Measurements from ENCODE around the gene SIRPD. TPM values are rescaled to one million over a fixed set of nuclear protein-coding genes. Genes with fewer than 3 reads are reported as not detected.

The SIRPD gene
- total and polyA plus RNA-seq, 2 donors: 0.53 TPM; not detected in 1

- 71% methylated on average over 4 of the region's 4 CpGs for WGBS
- DNase-seq (ENCODE audit: extremely low spot score): no peak
- H3K4me3 ChIP-seq (ENCODE audit: low read depth, low read length): no peak overlapping the region
- no peak overlapping the region for H3K27ac ChIP-seq (ENCODE audit: low read depth)
- no peaks in the 10 kb centered on the region for H3K36me3 ChIP-seq (ENCODE audit: insufficient read depth)
- no peaks in the 10 kb centered on the region for H3K4me1 ChIP-seq (ENCODE audit: insufficient read depth)
Measured at GRCh38 chr20:1533059-1533458, 24.4 kb downstream of the SIRPD start.

GRCh38 chr20:1528811-1529210, 28.7 kb downstream of the SIRPD start:
- Histone ChIP-seq H3K27ac (ENCODE audit: low read depth) (no peak overlapping the region), H3K4me3 (ENCODE audit: low read depth, low read length) (no peak overlapping the region), H3K4me1 (ENCODE audit: insufficient read depth) (no peaks in the 10 kb centered on the region), H3K36me3 (ENCODE audit: insufficient read depth) (no peaks in the 10 kb centered on the region)
- 28% methylated on average over 1 of the region's 1 CpG for WGBS
- no peak for DNase-seq (ENCODE audit: extremely low spot score)

GRCh38 chr20:1527923-1528322, 29.6 kb downstream of the SIRPD start:
- H3K4me3 ChIP-seq (ENCODE audit: low read depth, low read length): no peak overlapping the region

GRCh38 chr20:1526896-1527295, 30.6 kb downstream of the SIRPD start:
- Histone ChIP-seq H3K4me3 (ENCODE audit: low read depth, low read length) (no peak overlapping the region), H3K4me1 (ENCODE audit: insufficient read depth) (no peaks in the 10 kb centered on the region), H3K27ac (ENCODE audit: low read depth) (no peak overlapping the region), H3K36me3 (ENCODE audit: insufficient read depth) (no peaks in the 10 kb centered on the region)
- no peak for DNase-seq (ENCODE audit: extremely low spot score)

More at GRCh38 chr20:1527923-1528322, 29.6 kb downstream of the SIRPD start:
- Histone ChIP-seq H3K36me3 (ENCODE audit: insufficient read depth) (no peaks in the 10 kb centered on the region), H3K4me1 (ENCODE audit: insufficient read depth) (no peaks in the 10 kb centered on the region), H3K27ac (ENCODE audit: low read depth) (no peak overlapping the region)
- DNase-seq (ENCODE audit: extremely low spot score): no peak

GRCh38 chr20:1526310-1526709, 31.2 kb downstream of the SIRPD start:
- WGBS: 72% methylated on average over 1 of the region's 1 CpG
- no peak for DNase-seq (ENCODE audit: extremely low spot score)
- H3K27ac ChIP-seq (ENCODE audit: low read depth): no peak overlapping the region
- H3K4me3 ChIP-seq (ENCODE audit: low read depth, low read length): no peak overlapping the region
- no peaks in the 10 kb centered on the region for H3K36me3 ChIP-seq (ENCODE audit: insufficient read depth)
- H3K4me1 ChIP-seq (ENCODE audit: insufficient read depth): no peaks in the 10 kb centered on the region

GRCh38 chr20:1524004-1524403, 33.5 kb downstream of the SIRPD start:
- Histone ChIP-seq H3K4me3 (ENCODE audit: low read depth, low read length) (no peak overlapping the region), H3K36me3 (ENCODE audit: insufficient read depth) (no peaks in the 10 kb centered on the region), H3K4me1 (ENCODE audit: insufficient read depth) (no peaks in the 10 kb centered on the region), H3K27ac (ENCODE audit: low read depth) (no peak overlapping the region)
- no peak for DNase-seq (ENCODE audit: extremely low spot score)
- WGBS: 18% methylated on average over 4 of the region's 4 CpGs

- Histone ChIP-seq H3K4me3 (ENCODE audit: low read depth, low read length) (no peak overlapping the region), H3K27ac (ENCODE audit: low read depth) (no peak overlapping the region), H3K4me1 (ENCODE audit: insufficient read depth) (no peaks in the 10 kb centered on the region), H3K36me3 (ENCODE audit: insufficient read depth) (no peaks in the 10 kb centered on the region)
- WGBS: 70% methylated on average over 5 of the region's 5 CpGs
- DNase-seq (ENCODE audit: extremely low spot score): no peak
Measured at GRCh38 chr20:1517010-1517409, 40.5 kb downstream of the SIRPD start.

- no peak overlapping the region for H3K4me3 ChIP-seq (ENCODE audit: low read depth, low read length)
- 74% methylated on average over 1 of the region's 1 CpG for WGBS
- no peak overlapping the region for H3K27ac ChIP-seq (ENCODE audit: low read depth)
- no peak for DNase-seq (ENCODE audit: extremely low spot score)
- H3K4me1 ChIP-seq (ENCODE audit: insufficient read depth): no peaks in the 10 kb centered on the region
- no peaks in the 10 kb centered on the region for H3K36me3 ChIP-seq (ENCODE audit: insufficient read depth)
Measured at GRCh38 chr20:1513801-1514200, 43.7 kb downstream of the SIRPD start.

- no peak for DNase-seq (ENCODE audit: extremely low spot score)
- Histone ChIP-seq H3K4me1 (ENCODE audit: insufficient read depth) (no peaks in the 10 kb centered on the region), H3K36me3 (ENCODE audit: insufficient read depth) (no peaks in the 10 kb centered on the region), H3K27ac (ENCODE audit: low read depth) (no peak overlapping the region), H3K4me3 (ENCODE audit: low read depth, low read length) (no peak overlapping the region)
- WGBS: 32% methylated on average over 9 of the region's 9 CpGs
Measured at GRCh38 chr20:1509237-1509636, 48.3 kb downstream of the SIRPD start.

- H3K4me3 ChIP-seq (ENCODE audit: low read depth, low read length): no peak overlapping the region
- DNase-seq (ENCODE audit: extremely low spot score): no peak
- H3K36me3 ChIP-seq (ENCODE audit: insufficient read depth): no peaks in the 10 kb centered on the region
- H3K27ac ChIP-seq (ENCODE audit: low read depth): no peak overlapping the region
- H3K4me1 ChIP-seq (ENCODE audit: insufficient read depth): no peaks in the 10 kb centered on the region
Measured at GRCh38 chr20:1508574-1508973, 48.9 kb downstream of the SIRPD start.

GRCh38 chr20:1507276-1507675, 50.2 kb downstream of the SIRPD start:
- Histone ChIP-seq H3K27ac (ENCODE audit: low read depth) (no peak overlapping the region), H3K4me1 (ENCODE audit: insufficient read depth) (no peaks in the 10 kb centered on the region), H3K36me3 (ENCODE audit: insufficient read depth) (no peaks in the 10 kb centered on the region), H3K4me3 (ENCODE audit: low read depth, low read length) (no peak overlapping the region)
- 66% methylated on average over 3 of the region's 3 CpGs for WGBS
- no peak for DNase-seq (ENCODE audit: extremely low spot score)

- 64% methylated on average over 1 of the region's 1 CpG for WGBS
- no peaks in the 10 kb centered on the region for H3K4me1 ChIP-seq (ENCODE audit: insufficient read depth)
Measured at GRCh38 chr20:1505871-1506270, 51.6 kb downstream of the SIRPD start.

GRCh38 chr20:1505361-1505760, 52.1 kb downstream of the SIRPD start:
- DNase-seq (ENCODE audit: extremely low spot score): no peak
- 71% methylated on average over 3 of the region's 3 CpGs for WGBS
- H3K4me1 ChIP-seq (ENCODE audit: insufficient read depth): no peaks in the 10 kb centered on the region
- no peak overlapping the region for H3K4me3 ChIP-seq (ENCODE audit: low read depth, low read length)
- H3K36me3 ChIP-seq (ENCODE audit: insufficient read depth): no peaks in the 10 kb centered on the region
- no peak overlapping the region for H3K27ac ChIP-seq (ENCODE audit: low read depth)

More at GRCh38 chr20:1505871-1506270, 51.6 kb downstream of the SIRPD start:
- Histone ChIP-seq H3K36me3 (ENCODE audit: insufficient read depth) (no peaks in the 10 kb centered on the region), H3K27ac (ENCODE audit: low read depth) (no peak overlapping the region), H3K4me3 (ENCODE audit: low read depth, low read length) (no peak overlapping the region)
- DNase-seq (ENCODE audit: extremely low spot score): no peak

GRCh38 chr20:1503564-1504227, 53.8 kb downstream of the SIRPD start:
- H3K36me3 ChIP-seq (ENCODE audit: insufficient read depth): no peaks in the 10 kb centered on the region
- no peak for DNase-seq (ENCODE audit: extremely low spot score)
- WGBS: 4% methylated on average over 8 of the region's 8 CpGs
- no peaks in the 10 kb centered on the region for H3K4me1 ChIP-seq (ENCODE audit: insufficient read depth)
- no peak overlapping the region for H3K4me3 ChIP-seq (ENCODE audit: low read depth, low read length)
- H3K27ac ChIP-seq (ENCODE audit: low read depth): no peak overlapping the region

- no peak for DNase-seq (ENCODE audit: extremely low spot score)
- H3K27ac ChIP-seq (ENCODE audit: low read depth): no peak overlapping the region
- H3K4me1 ChIP-seq (ENCODE audit: insufficient read depth): no peaks in the 10 kb centered on the region
Measured at GRCh38 chr20:1500496-1500895, 57.0 kb downstream of the SIRPD start.

More at GRCh38 chr20:1500496-1500895, 57.0 kb downstream of the SIRPD start:
- no peaks in the 10 kb centered on the region for H3K36me3 ChIP-seq (ENCODE audit: insufficient read depth)
- 26% methylated on average over 3 of the region's 3 CpGs for WGBS
- H3K4me3 ChIP-seq (ENCODE audit: low read depth, low read length): no peak overlapping the region
